K562 (cell line): ENCODE data around the gene CLCN6. TPM values are rescaled to one million over a fixed set of nuclear protein-coding genes. Genes with fewer than 3 reads are reported as not detected.

Experiments used
- BRD4 ChIP-seq: fragments of 200-600 bp; sonication (generic); IDR thresholded peaks from 2 replicates; pipeline ENCODE4 v1.6.1; 2017; ENCODE audit warnings: inconsistent platforms
- CBX2 ChIP-seq: fragments of 200-600 bp; sonication (generic); IDR thresholded peaks from one replicate; pipeline ENCODE4 v1.6.1; 2012; ENCODE audit warnings: mild to moderate bottlenecking, low read length, inconsistent platforms; ENCODE audit not compliant: insufficient read depth, poor library complexity, severe bottlenecking
- GABPB1 ChIP-seq: sonication (generic); formaldehyde crosslinking; IDR thresholded peaks from 2 replicates; pipeline ENCODE4 v1.8.0; 2022; ENCODE audit warnings: mild to moderate bottlenecking, missing genetic modification reagents
- MEIS2 ChIP-seq: fragments of 450-650 bp; IDR thresholded peaks from 2 replicates; pipeline ENCODE4 v1.6.1; 2014; ENCODE audit warnings: mild to moderate bottlenecking; ENCODE audit not compliant: partially characterized antibody
- MTF1 ChIP-seq: fragments of 250-450 bp; sonication (Bioruptor Pico); IDR thresholded peaks from 2 replicates; pipeline ENCODE4 v1.9.0; 2021; ENCODE audit warnings: moderate library complexity, mild to moderate bottlenecking, inconsistent platforms, borderline replicate concordance
- MYNN ChIP-seq, 2 experiments: sonication (generic); formaldehyde crosslinking in 1 of 2; IDR thresholded peaks; 2 replicates each; pipeline versions ENCODE4 v1.5.0 to v1.6.1; 2016 to 2020; ENCODE audit warnings: antibody characterized with exemption in 1 of 2, missing genetic modification reagents in 1 of 2
- PHF20 ChIP-seq: fragments of 450-650 bp; IDR thresholded peaks from 2 replicates; pipeline ENCODE4 v1.6.1; 2018; ENCODE audit not compliant: partially characterized antibody
- SIRT6 ChIP-seq: IDR thresholded peaks from one replicate; pipeline ENCODE4 v1.6.1; 2012; ENCODE audit warnings: low read depth, mild to moderate bottlenecking, control low read depth, inconsistent platforms, low read length, moderate library complexity
- SMAD3 ChIP-seq: fragments of 450-650 bp; formaldehyde crosslinking; conservative IDR thresholded peaks from 2 replicates; pipeline ENCODE4 v1.4.0; 2020; ENCODE audit warnings: mild to moderate bottlenecking
- SRSF9 ChIP-seq: fragments of 200-400 bp; formaldehyde crosslinking; IDR thresholded peaks from 2 replicates; pipeline ENCODE4 v1.6.1; 2017; ENCODE audit warnings: low read depth, low read length, borderline replicate concordance
- ZFX ChIP-seq: sonication (generic); formaldehyde crosslinking; IDR thresholded peaks from 2 replicates; pipeline ENCODE4 v1.8.0; 2022; ENCODE audit warnings: mild to moderate bottlenecking, missing genetic modification reagents, moderate library complexity
- ZNF584 ChIP-seq: fragments of 200-800 bp; sonication (Bioruptor generic); IDR thresholded peaks from 2 replicates; pipeline ENCODE4 v1.6.1; 2016; ENCODE audit warnings: low read depth, mild to moderate bottlenecking, missing genetic modification characterization, missing compliant biosample characterization
- ZNF586 ChIP-seq: fragments of 450-650 bp; formaldehyde crosslinking; conservative IDR thresholded peaks from 2 replicates; pipeline ENCODE4 v1.4.0; 2020; ENCODE audit warnings: mild to moderate bottlenecking, moderate library complexity
- ZZZ3 ChIP-seq: fragments of 450-650 bp; IDR thresholded peaks from 2 replicates; pipeline ENCODE4 v1.6.1; 2016; ENCODE audit warnings: antibody characterized with exemption, mild to moderate bottlenecking, moderate library complexity
- polyA plus RNA-seq, 8 experiments: library from polyadenylated mRNA; depleted of rRNA in 4 of 8; stranded (reverse) in 5 of 8; unstranded in 3 of 8; fragments of >200 nt; fragmentation: Nextera tagmentation in 2 of 8; fragmentation: Illumina TruSeq in 1 of 8; extraction: Ambion mirVana in 2 of 8; extraction: Trizol in 1 of 8; gene quantifications; 2 replicates each; pipeline versions ENCODE4 v1.2.1 to v1.2.3, GENCODE V29; 2011 to 2014; ENCODE audit warnings: inconsistent platforms in 1 of 8, missing spikeins in 1 of 8
- total RNA-seq, 7 experiments: library from RNA; depleted of rRNA in 6 of 7; stranded (reverse); fragments of >200 nt in 6 of 7; fragmentation: Illumina TruSeq in 2 of 7; extraction: Trizol in 2 of 7; gene quantifications; 2 replicates each; pipeline versions ENCODE4 v1.2.1 to v1.2.3, GENCODE V29; 2011 to 2021; ENCODE audit warnings: low replicate concordance in 1 of 7
- TF ChIP-seq, protein P1 (sequence below), 2 experiments: IDR thresholded peaks; 2 replicates each; pipeline ENCODE4 v1.6.1; 2012; ENCODE audit warnings: improper control_type of control experiment in 2 of 2, low read depth in 2 of 2, low read length in 2 of 2, borderline replicate concordance in 1 of 2
- TF ChIP-seq, protein P2 (sequence below): fragments of 250-450 bp; sonication (Bioruptor Pico); IDR thresholded peaks from 2 replicates; pipeline ENCODE4 v1.8.0; 2021; ENCODE audit warnings: moderate library complexity, mild to moderate bottlenecking, inconsistent platforms
- TF ChIP-seq, protein P3 (sequence below): fragments of 250-450 bp; sonication (Bioruptor Pico); IDR thresholded peaks from 2 replicates; pipeline ENCODE4 v1.4.0; 2020; ENCODE audit warnings: mild to moderate bottlenecking, moderate library complexity, borderline replicate concordance
- TF ChIP-seq, protein P4 (sequence below): sonication (generic); formaldehyde crosslinking; IDR thresholded peaks from 2 replicates; pipeline ENCODE4 v1.8.0; 2022; ENCODE audit warnings: missing genetic modification reagents, mild to moderate bottlenecking, borderline replicate concordance

Gene CLCN6
- total and polyA plus RNA-seq, 9 of the 15 experiments (the other 6 are each of a cell fraction or from before 2014, with no cell fraction given), result 2.0 to 21.8 (median 13.6) TPM

DNA sequence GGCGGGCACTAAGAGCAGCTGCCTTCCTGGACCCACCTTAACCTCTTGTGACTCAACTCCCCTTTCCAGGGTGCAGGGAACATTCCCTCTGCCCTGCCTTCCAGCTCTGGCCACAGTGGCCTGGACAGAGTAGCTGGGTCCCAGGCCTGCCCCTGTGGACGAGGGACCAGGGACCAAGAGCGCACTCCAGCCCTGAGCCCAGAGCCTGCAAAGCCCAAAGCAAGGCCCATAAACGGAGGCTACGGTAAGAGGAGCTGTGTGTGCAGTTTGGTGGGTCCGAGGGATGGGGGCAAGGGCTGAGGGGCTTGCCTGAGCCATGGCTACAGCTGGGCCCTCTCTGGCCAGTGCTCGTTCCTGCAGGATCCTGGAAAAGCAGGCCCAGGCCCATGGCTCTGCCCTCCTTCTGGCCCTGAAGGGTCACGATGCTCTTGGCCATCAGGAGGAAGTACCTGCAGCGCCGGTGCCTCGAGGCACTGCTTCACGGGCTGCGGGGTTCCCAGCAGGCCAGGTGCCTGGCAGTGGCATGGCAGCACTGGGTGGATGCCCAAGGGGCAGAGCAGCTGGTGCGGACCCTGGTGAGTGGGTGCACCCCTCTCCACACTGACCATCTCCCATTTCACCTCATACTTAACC lies 18.1 kb upstream of the CLCN6 start (continued):
- TF ChIP-seq MEIS2, result no peak
- TF ChIP-seq GABPB1 (CRISPR knock-in tag), result 0 out of 2 replicates have a peak, but pooled peaks have one; percentile 9
- no peak for TF ChIP-seq BRD4
- TF ChIP-seq ZNF586 (CRISPR knock-in tag), result no peak
- TF ChIP-seq PHF20, result no peak
- TF ChIP-seq, protein P1, sequence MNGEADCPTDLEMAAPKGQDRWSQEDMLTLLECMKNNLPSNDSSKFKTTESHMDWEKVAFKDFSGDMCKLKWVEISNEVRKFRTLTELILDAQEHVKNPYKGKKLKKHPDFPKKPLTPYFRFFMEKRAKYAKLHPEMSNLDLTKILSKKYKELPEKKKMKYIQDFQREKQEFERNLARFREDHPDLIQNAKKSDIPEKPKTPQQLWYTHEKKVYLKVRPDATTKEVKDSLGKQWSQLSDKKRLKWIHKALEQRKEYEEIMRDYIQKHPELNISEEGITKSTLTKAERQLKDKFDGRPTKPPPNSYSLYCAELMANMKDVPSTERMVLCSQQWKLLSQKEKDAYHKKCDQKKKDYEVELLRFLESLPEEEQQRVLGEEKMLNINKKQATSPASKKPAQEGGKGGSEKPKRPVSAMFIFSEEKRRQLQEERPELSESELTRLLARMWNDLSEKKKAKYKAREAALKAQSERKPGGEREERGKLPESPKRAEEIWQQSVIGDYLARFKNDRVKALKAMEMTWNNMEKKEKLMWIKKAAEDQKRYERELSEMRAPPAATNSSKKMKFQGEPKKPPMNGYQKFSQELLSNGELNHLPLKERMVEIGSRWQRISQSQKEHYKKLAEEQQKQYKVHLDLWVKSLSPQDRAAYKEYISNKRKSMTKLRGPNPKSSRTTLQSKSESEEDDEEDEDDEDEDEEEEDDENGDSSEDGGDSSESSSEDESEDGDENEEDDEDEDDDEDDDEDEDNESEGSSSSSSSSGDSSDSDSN (IDR thresholded peaks at IDR 0.05; ENCODE audit: borderline replicate concordance in 1 of 2, low read depth in 2 of 2, low read length in 2 of 2), result 0 out of 4 replicates have a peak, but pooled peaks of 1 of the 2 experiments have one; percentile 19
- TF ChIP-seq ZNF584, result 0 out of 2 replicates have a peak, but pooled peaks have one; percentile 56
- TF ChIP-seq, protein P2, sequence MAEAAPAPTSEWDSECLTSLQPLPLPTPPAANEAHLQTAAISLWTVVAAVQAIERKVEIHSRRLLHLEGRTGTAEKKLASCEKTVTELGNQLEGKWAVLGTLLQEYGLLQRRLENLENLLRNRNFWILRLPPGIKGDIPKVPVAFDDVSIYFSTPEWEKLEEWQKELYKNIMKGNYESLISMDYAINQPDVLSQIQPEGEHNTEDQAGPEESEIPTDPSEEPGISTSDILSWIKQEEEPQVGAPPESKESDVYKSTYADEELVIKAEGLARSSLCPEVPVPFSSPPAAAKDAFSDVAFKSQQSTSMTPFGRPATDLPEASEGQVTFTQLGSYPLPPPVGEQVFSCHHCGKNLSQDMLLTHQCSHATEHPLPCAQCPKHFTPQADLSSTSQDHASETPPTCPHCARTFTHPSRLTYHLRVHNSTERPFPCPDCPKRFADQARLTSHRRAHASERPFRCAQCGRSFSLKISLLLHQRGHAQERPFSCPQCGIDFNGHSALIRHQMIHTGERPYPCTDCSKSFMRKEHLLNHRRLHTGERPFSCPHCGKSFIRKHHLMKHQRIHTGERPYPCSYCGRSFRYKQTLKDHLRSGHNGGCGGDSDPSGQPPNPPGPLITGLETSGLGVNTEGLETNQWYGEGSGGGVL (CRISPR knock-in tag), result no peak
- TF ChIP-seq ZFX (CRISPR knock-in tag), result peak; percentile 30; the same call in 1 of the 2 replicates
- no peak for TF ChIP-seq ZZZ3
- 0 out of 2 replicates have a peak, but pooled peaks have one; percentile 56 for TF ChIP-seq MYNN (IDR thresholded peaks at IDR 0.05)
- no peak for TF ChIP-seq MYNN (CRISPR knock-in tag; IDR thresholded peaks at IDR 0.05)
- TF ChIP-seq, protein P3, sequence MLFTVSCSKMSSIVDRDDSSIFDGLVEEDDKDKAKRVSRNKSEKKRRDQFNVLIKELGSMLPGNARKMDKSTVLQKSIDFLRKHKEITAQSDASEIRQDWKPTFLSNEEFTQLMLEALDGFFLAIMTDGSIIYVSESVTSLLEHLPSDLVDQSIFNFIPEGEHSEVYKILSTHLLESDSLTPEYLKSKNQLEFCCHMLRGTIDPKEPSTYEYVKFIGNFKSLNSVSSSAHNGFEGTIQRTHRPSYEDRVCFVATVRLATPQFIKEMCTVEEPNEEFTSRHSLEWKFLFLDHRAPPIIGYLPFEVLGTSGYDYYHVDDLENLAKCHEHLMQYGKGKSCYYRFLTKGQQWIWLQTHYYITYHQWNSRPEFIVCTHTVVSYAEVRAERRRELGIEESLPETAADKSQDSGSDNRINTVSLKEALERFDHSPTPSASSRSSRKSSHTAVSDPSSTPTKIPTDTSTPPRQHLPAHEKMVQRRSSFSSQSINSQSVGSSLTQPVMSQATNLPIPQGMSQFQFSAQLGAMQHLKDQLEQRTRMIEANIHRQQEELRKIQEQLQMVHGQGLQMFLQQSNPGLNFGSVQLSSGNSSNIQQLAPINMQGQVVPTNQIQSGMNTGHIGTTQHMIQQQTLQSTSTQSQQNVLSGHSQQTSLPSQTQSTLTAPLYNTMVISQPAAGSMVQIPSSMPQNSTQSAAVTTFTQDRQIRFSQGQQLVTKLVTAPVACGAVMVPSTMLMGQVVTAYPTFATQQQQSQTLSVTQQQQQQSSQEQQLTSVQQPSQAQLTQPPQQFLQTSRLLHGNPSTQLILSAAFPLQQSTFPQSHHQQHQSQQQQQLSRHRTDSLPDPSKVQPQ, result no peak
- TF ChIP-seq SRSF9, result no peak
- no peak for TF ChIP-seq SIRT6
- TF ChIP-seq SMAD3 (CRISPR knock-in tag), result no peak
- TF ChIP-seq MTF1 (CRISPR knock-in tag), result no peak
- TF ChIP-seq, protein P4, sequence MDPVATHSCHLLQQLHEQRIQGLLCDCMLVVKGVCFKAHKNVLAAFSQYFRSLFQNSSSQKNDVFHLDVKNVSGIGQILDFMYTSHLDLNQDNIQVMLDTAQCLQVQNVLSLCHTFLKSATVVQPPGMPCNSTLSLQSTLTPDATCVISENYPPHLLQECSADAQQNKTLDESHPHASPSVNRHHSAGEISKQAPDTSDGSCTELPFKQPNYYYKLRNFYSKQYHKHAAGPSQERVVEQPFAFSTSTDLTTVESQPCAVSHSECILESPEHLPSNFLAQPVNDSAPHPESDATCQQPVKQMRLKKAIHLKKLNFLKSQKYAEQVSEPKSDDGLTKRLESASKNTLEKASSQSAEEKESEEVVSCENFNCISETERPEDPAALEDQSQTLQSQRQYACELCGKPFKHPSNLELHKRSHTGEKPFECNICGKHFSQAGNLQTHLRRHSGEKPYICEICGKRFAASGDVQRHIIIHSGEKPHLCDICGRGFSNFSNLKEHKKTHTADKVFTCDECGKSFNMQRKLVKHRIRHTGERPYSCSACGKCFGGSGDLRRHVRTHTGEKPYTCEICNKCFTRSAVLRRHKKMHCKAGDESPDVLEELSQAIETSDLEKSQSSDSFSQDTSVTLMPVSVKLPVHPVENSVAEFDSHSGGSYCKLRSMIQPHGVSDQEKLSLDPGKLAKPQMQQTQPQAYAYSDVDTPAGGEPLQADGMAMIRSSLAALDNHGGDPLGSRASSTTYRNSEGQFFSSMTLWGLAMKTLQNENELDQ (CRISPR knock-in tag), result no peak
- TF ChIP-seq CBX2, result no peak
